OCI-LY3 (cell line): ENCODE measurements around the gene RDH5.

ENCODE experiments used
- EZH2phosphoT487 ChIP-seq: fragments of 200-600 bp; shearing (Covaris generic); IDR thresholded peaks from 2 replicates; pipeline ENCODE4 v1.6.1; 2018; ENCODE audit warnings: antibody characterized with exemption, mixed run types, low read depth
- TF ChIP-seq, protein P1 (sequence below): fragments of 200-600, 300-600 bp; sonication (generic); IDR thresholded peaks from 2 replicates; pipeline ENCODE4 v1.5.1; 2014; ENCODE audit warnings: antibody characterized with exemption, low read length, low read depth

GRCh38 chr12:55696141-55696540 is 24.1 kb upstream of the RDH5 start:
- TF ChIP-seq, protein P1, sequence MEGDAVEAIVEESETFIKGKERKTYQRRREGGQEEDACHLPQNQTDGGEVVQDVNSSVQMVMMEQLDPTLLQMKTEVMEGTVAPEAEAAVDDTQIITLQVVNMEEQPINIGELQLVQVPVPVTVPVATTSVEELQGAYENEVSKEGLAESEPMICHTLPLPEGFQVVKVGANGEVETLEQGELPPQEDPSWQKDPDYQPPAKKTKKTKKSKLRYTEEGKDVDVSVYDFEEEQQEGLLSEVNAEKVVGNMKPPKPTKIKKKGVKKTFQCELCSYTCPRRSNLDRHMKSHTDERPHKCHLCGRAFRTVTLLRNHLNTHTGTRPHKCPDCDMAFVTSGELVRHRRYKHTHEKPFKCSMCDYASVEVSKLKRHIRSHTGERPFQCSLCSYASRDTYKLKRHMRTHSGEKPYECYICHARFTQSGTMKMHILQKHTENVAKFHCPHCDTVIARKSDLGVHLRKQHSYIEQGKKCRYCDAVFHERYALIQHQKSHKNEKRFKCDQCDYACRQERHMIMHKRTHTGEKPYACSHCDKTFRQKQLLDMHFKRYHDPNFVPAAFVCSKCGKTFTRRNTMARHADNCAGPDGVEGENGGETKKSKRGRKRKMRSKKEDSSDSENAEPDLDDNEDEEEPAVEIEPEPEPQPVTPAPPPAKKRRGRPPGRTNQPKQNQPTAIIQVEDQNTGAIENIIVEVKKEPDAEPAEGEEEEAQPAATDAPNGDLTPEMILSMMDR = no peak
- no peak for TF ChIP-seq EZH2phosphoT487
